ENCODE data around the gene PROX2.

DNA sequence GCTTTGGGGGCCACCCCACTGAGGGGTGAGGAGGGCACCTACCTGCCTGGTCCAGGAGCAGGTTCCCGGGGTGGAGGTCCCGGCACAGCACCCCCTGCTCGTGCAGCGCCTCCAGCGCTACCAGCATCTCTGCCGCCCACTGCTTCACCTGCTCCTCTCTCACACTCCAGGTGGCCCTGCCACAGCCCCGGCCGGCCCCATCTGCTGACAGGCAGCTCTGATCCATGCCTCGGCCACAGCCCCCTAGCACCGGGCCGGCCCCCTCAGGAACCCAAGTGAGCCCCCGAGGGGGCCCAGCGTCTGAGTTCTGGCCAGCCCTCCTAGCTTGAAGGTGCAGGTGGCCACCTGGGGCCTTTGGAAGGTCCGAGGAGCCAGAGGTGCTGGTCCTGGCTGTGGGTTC, 33.6 kb upstream of the PROX2 start:
- TF ChIP-seq CTCF (IDR thresholded peaks at IDR 0.05) (no peak), POLR2A (IDR thresholded peaks at IDR 0.05) (no peak), EP300 (IDR thresholded peaks at IDR 0.05) (no peak)

All from ovary (tissue), 3 donors.